Stimulated activated CD4-positive, alpha-beta T cell treated with anti-CD3 and anti-CD28 coated beads, Interleukin-12 subunit alpha, Interleukin-12 subunit beta, amount 100 ng/mL, for 24 hours (primary cell): ENCODE data around the gene PSMB8.
"Not testable (repeated sequence)": the region's sequence is repeated elsewhere in the genome, so short reads cannot be mapped to it uniquely, and the experiment has no call there.

Source experiments
- DNase-seq, 2 experiments: peaks; one replicate each; pipeline ENCODE4 v3.0.0-alpha.2; 2020; ENCODE audit warnings: low read depth in 2 of 2

Gene PSMB8

GRCh38 chr6:32843979-32844838, at the start of gene PSMB8:
Gene PSMB8 (minus strand): TSS chr6:32844047. CDS start chr6:32843996, 51 bp downstream.
- peak; percentile 96 to 99 for DNase-seq

- no peak for DNase-seq
These were observed 47.0 kb upstream of the PSMB8 start for GRCh38 chr6:32890831-32891230.

- no peak for DNase-seq
These were observed 45.7 kb upstream of the PSMB8 start for GRCh38 chr6:32889533-32889932.

GRCh38 chr6:32888576-32888975, 44.7 kb upstream of the PSMB8 start:
- no peak for DNase-seq

GRCh38 chr6:32887616-32888015, 43.8 kb upstream of the PSMB8 start:
- no peak for DNase-seq

- no peak for DNase-seq
These were observed 43.0 kb upstream of the PSMB8 start for GRCh38 chr6:32886681-32887383.

GRCh38 chr6:32885698-32886286, 41.9 kb upstream of the PSMB8 start:
- DNase-seq, result no peak

GRCh38 chr6:32883789-32884188, 39.9 kb upstream of the PSMB8 start:
- DNase-seq, result no peak

- DNase-seq, result no peak
These were observed 39.0 kb upstream of the PSMB8 start for GRCh38 chr6:32882879-32883250.

- DNase-seq, result not testable (repeated sequence)
These were observed 37.1 kb upstream of the PSMB8 start for GRCh38 chr6:32880962-32881361.

- DNase-seq, result no peak
These were observed 35.8 kb upstream of the PSMB8 start for GRCh38 chr6:32879691-32880090.

GRCh38 chr6:32876603-32877002, 32.8 kb upstream of the PSMB8 start:
- no peak for DNase-seq

- not testable (repeated sequence) for DNase-seq
These were observed 30.1 kb upstream of the PSMB8 start for GRCh38 chr6:32873947-32874346.

- DNase-seq, result peak; percentile 72 to 89
These were observed 24.5 kb upstream of the PSMB8 start for GRCh38 chr6:32868257-32868788.

GRCh38 chr6:32867554-32868256, 23.9 kb upstream of the PSMB8 start:
- no peak for DNase-seq

- DNase-seq, result no peak
These were observed 23.2 kb upstream of the PSMB8 start for GRCh38 chr6:32867022-32867477.

- no peak for DNase-seq
These were observed 22.0 kb upstream of the PSMB8 start for GRCh38 chr6:32865724-32866443.

- DNase-seq, result no peak
These were observed 18.9 kb upstream of the PSMB8 start for GRCh38 chr6:32862725-32863124.

- DNase-seq, result no peak
These were observed 16.8 kb upstream of the PSMB8 start for GRCh38 chr6:32860674-32861073.

GRCh38 chr6:32858194-32858593, 14.3 kb upstream of the PSMB8 start:
- DNase-seq, result no peak
